Fibroblast of skin of left biceps (primary cell): ENCODE results near the gene PDZD2.
"Not testable (repeated sequence)": the region's sequence is repeated elsewhere in the genome, so short reads cannot be mapped to it uniquely, and the experiment has no call there.

Experiments
- DNase-seq, 2 experiments: peaks; one replicate each; pipeline ENCODE4 v3.0.0-alpha.2; 2013; ENCODE audit warnings: low read depth in 2 of 2

The PDZD2 gene

DNA sequence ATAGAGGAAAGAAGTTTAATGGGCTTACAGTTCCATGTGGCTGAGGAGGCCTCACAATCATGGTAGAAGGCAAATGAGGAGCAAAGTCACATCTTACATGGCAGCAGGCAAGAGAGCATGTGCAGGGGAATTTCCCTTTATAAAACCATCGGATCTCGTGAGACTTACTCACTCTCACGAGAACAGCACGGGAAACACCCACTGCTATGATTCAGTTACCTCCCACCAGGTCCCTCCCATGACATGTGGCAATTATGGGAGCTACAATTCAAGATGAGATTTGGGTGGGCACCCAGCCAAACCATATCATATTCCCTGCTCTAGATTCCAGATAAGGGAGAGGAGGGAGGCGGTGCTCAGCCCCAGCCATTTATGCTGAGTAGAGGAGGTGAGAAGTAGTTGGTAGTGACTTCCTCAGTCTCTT, 336.3 kb downstream of the PDZD2 start:
- not testable (repeated sequence) for DNase-seq

DNA sequence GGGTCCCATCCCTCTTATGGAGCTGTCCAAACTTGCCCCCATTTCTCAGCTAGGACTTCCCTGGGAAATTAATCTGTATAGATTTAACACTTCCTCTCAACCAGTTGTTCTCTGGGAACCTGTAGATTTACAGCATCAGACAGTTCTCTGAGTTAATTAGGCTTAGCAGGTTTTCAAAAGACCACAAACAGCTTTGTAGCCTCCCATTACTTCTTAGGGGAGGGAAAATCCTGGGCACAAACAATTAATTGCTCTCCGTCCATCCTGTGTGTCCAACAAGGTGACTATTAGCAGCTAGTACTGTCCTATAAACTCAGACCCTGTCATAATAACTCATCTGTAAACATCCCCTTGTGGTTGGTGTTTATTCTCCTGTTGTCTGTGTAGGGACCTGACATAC, 337.2 kb downstream of the PDZD2 start:
- DNase-seq: no peak

DNA sequence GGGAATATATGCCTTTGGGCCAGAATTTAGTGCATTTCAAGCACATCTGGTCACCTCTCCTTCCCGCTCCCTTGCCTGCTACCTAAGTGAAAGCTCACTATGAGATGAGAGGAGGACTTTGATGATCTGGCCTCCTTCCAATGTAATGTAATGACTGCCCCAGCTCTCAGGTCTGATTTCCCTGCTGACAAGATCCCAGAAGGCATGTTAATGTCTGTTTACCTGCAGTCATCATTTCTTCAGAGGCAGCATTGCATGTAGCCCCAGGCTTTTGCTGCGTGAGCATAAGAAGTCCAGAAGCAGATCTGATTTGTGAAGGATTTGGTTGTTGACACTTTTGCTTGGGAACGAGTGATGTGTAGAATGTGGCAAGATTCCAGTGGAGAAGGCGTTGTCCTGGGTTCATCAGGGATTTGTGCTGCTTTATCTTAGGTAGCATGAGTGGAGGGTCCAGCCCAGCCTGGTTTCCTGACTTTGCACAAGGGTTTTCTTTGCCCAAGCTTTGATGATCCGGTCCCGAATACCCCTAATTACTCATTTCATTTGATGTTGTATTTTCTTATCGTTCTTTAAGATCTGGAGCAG, 342.5 kb downstream of the PDZD2 start:
- no peak for DNase-seq

DNA sequence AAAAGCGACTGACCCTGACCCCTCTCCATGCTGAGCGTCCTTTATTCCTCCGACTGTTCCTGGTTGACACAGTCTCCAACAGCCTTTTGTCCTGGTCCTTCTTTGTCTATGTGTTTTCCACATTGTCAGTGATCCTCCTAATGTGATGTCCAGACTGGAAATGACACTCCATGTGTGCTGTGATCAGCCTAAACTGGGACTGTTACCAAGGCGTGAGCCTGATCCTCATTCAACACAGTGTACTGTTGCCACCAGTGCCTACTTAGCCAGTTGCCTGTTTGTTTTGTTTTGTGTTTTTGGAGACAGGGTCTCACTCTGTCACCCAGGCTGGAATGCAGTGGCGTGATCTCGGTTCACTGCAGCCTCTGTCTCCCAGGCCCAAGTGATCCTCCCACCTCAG, 343.1 kb downstream of the PDZD2 start:
- no peak for DNase-seq

DNA sequence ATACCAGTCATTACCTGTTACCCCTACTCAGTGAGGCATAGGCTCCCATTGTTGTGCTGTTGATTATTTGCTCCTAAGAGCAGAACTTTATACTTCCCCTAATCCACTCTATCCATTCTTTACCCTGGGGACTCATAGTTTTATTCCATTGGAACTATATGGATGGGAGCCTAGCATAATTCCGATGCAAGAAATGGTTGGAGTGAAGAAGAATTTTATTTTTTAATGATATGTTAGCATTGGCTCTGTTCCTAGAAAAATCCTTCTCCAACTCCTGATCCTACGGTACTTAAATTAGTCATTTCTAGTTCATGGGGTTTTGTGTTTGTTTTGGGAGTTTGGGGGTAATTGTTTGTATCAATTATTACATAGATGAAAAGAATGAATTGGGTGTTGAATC, 343.7 kb downstream of the PDZD2 start:
- DNase-seq: no peak

DNA sequence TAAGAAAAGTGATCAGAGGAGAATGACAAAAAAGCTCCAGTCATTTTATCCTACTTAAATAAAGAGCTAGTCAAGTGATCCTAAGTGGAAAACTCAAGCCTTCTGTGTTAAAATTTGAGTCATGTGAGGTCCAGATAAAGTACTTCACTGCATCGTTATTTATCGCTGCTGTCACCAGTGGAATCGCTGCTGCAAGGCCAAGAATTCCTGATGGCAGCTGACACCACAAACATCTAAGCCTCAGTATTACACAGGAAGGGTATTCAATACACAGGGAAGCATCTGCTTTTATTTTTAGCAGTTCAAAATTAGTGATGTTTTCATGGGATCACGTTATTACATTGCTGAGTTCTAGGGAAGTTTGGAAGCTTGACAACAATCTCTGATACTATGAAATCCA, 344.9 kb downstream of the PDZD2 start:
- peak; percentile 79 to 84 for DNase-seq

DNA sequence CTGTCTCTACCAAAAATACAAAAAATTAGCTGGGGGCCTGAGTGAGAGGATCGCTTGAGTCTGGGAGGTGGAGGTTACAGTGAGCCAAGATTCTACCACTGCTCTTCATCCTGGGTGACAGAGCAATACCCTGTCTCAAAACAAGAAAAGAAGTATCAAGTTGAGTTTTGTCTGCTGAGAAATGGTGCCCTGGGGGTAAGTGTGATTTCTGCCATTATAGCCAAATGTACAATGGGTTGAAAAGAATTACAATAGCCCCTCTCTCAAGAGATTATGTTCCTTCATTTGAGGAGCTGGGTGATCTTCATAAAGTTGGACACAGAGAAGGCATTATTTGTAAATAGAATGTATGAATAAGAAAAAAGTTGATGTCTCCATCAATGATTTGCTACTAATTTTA, 345.8 kb downstream of the PDZD2 start:
- DNase-seq: no peak

DNA sequence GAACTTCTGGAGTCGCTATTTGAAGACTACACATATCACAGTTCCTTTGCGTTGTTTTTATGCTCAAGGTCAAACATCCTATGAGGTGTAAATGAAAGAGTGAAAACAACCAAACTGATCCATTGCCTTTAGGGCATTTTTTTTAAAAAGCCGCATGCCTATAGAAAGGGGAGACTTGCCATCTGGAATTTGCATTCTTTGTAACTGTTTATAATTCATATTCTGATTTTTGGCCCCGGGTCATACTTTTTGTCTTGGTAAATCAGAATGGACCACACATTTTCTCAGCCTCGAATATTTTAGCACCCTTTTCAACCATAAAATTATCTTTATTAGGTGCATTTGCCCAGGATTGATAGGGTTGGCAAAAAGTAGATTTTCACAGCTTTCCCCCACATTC, 347.2 kb downstream of the PDZD2 start:
- DNase-seq: no peak

DNA sequence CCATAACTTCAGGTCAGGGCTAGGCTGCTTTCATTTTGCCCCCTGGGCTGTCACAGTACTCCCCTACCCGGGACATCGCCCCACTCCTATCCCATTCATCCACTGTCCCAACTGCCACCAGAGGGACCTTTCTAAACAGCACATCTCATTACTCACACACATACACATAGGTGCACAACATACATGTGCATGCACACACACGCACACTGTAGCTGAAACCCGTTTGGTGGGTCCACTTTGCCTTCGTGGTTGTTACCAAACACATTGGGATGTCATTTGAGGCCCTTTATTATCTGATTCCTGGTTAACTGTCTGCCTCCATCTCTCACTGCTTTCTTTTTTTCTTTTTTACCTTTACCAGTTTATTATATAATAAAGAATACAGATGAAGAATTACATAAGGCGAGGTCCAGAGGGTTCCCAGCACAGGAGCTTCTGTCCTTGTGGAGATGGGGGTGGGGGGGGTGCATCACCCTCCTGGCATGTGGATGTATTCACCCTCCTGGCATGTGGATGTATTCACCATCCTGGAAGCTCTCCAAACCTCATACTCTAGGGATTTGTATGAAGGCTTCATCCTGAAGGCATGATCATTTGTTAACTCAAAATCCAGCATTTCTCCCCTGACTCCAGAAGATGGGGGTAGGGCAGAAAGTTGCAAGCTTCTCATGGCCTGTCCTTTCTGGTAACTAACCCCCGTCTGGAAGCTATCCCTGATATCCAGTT, 349.2 kb downstream of the PDZD2 start:
- DNase-seq: peak; percentile 93 to 95

DNA sequence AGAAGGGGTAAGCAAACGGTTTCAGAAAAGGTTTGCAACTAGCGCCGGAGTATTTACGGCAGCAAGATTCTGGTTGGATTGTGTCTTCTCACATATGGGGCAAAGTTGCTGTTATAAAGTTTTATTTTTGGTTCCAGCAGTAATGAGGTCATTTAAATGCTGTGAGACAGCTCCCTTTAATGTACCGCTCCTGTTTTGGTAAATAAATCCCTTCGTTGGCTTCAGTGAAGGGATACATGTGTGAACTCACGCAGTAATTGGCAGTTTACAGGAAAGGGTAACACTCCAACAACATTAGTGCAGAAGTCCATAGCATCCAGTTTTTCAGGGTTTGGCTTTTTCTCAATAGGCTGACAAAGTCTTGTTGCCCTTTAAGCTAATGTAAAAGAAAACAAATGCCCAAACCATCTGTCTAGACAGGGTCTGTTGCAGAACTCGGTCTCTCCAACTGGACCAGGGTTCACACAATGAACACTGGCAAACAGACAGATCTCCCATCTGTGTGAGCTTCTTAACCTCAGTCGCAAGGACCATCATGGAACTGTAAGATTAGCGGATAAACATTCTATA, 351.2 kb downstream of the PDZD2 start:
- no peak for DNase-seq

DNA sequence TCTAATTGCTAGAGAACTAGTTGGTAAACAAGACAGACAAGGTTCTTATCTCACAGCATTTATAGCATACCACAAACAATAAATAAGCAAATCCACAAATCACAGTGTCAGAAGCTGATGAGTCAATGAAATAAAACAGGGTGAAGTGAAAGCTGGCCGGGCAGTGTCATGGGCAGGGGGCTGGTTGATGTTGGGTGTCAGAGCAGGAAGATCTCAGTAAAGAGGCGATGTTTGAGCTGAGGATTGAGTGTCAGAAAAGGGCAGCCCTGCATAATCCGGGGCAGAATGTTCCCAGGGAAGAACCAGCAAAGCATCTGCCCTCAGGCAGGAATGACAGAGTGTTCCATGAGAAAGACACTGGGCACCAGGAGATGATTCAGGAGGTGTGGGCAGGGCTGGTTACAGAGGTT, 351.8 kb downstream of the PDZD2 start:
- no peak for DNase-seq

DNA sequence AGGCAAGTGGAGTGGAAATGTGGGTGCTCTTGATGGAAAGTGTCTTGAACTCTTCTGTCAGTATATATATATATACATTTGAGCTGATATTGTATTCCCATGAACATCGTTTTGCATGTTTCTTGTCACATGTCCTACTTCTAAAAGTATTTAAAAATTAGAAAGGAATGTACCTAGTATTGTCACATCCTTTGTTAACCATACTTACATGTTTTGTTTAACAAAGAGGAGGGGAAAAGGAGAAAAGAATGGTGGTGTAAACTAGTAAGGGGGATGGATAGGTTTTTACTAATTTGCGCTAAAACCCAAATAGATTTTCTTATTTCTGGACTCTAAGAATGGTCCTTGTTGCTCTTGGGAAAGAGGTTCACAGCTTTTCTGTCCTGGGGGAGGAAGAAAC, 353.4 kb downstream of the PDZD2 start:
- DNase-seq: no peak

DNA sequence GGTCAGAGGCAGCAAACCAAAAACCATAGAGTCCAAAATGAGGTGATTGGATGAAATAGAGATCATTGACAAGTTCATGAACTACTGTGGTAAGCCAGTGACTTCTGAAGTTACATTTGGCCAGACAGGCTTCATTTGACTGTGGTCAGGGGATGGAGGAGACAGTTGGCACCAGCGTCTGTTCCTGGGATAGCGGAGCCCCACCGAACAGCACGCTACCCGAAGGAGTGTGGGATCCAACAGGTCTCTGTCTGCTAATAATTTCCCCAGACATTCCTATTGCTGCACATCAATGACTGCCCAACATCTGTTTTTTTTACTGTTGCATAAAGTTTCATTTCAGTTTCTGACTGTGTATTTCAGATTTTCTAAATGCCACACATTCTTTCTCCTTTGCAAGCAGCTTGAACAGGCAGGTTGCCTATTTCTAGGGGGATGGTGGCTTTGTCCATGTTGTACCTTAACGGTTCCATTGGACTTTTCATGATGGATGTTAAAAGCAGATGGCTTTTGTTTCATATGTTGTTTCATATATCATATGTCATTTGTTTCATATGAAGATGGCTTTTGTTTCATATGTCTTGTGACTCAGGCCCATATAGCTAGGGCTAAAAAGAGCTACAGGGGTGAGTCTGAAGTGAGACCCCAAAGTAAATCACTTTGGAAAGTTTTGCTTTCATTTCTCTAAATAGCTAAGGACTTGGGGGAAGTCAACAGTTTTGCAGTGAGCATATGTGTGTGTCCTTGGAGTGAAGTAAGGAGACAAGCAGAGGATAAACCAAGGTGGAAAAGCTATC, 354.4 kb downstream of the PDZD2 start:
- DNase-seq: peak; percentile 66 to 76

DNA sequence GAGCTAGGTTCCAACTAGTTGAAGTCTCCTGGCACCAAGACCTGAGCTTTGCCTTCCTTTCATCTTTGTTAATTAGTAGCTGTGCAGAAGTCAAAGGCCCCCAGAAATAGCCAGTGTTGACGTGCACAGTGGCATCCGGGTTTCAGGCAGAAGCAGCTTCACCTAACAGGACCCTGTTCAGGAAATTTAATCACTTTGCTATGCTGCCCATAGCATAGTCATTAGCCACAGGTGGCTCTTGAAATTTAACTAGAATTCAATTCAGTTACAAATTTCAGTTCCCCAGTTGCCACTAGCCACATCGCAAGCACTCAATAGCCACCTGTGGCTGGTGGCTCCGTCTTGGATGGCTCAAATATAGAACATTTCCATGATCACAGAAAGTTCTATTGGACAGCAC, 356.1 kb downstream of the PDZD2 start:
- no peak for DNase-seq

DNA sequence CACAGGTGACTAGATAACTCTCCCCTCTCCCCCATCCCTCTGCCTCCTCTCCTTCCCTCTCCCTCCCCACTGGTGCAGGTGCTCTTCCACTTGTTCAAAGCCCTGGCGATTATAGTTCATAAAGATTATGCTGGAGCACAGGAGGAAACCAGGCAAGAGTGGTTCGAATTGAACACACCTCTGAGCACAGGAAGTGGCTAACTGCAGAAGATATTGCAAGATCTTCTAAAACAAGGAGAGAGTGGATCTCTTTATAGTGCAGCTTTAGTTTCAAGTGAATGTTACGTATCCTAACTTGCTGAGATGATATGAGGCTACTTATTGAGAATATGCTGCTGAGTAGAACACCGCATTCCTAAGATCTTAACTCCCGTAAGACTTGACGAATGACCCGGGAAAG, 356.8 kb downstream of the PDZD2 start:
- DNase-seq: no peak

DNA sequence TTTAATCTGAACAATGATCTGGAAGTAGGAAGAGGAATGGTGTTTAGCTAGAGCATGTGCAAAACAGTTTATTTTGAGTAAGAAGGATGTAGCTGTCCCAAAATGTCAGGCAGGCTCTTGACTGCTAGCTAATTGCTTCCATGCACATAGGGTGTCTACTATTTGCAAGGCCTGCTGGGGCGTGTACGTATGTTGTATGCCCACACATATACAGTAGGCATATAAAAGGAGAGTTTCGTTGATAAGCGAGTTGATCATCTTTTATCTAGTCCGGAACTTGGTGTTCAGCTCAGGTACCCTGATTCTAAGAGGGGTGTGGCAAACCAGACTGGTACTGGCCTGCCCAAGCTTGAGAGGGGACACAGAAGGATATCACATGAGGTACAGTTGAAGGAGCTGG, 358.0 kb downstream of the PDZD2 start:
- no peak for DNase-seq

DNA sequence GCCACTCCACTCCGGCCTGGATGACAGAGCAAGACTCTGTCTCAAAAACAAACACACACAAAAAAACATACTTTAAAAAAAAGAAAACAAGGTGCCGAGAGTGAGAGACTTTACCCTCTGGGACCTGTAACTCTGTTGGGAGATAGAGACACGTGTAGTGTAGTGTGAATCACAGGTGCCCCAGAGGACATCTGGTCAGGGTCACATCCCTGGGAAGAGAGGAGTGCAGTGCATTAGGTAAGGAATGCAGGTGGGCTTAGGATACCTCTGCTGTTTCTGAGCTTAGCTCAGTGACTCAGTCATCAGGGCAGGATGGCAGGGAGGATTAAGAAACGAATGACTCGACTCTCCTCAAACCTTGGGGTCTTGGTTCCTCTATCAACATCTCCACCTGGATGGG, 360.5 kb downstream of the PDZD2 start:
- DNase-seq: no peak

DNA sequence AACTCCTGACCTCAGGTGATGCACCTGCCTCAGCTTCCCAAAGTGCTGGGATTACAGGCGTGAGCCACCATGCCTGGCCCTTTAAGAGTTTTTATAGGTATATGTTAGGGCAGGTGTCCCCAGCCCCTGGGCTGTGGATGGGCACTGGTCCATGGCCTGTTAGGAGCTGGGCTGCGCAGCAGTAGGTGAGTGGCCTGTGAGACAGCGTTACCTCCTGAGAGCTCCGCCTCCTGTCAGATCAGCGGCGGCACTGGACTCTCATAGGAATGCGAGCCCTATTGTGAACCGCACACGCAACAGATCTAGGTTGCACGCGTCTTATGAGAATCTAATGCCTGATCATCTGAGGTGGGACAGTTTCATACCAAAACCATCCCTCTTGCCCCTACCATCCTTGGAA, 361.8 kb downstream of the PDZD2 start:
- DNase-seq: no peak

DNA sequence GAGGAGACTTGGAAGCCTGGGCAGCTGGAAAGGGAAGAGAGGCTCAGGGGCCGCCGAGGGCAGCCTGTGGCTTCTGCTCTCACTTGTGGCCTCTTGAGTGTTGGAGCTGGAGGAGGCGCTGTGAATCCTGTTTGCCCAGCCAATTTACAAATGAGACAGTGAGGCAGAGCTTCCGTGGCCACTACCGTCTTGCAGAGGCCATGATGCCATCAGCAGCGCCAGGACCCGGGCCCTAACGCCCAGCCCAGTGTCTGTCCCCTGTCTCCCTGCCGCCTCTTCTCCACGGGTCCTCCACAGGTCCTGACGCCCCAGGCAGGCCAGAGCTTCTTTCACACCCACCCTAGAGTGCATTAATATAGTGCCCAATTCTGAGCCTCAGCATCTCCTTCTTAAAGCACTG, 362.4 kb downstream of the PDZD2 start:
- no peak for DNase-seq

DNA sequence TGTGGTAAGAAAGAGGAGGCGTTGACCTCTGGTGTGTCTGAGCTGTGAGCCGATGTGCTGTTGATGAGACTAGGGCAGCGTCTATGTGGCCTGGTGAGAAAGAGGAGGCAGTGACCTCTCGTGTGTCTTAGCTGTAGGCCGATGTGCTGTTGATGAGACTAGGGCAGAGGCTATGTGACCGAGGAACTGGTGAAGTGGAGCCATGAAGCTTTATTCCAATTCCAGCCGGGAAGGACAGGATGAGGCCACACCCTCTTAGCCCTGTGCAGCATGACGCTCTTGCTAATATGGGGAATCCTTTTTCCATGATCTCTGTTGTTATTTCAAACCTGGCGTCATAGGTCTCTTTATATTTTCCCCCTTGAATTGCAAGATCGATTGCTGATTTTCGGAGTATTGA, 362.8 kb downstream of the PDZD2 start:
- DNase-seq: no peak

DNA sequence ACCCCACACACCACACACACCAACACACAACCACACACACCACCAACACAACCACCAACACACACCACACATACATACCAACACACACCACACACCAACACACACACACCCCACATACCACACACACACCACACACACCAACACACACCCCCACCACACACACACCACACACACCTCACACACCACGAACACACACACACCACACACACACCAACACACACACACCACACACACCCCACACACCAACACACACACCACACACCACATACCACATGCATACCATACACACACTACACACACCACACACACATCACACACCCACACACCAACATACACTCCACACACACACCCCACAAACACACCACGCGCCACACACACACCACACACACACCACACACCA, 363.8 kb downstream of the PDZD2 start:
- DNase-seq: no peak

DNA sequence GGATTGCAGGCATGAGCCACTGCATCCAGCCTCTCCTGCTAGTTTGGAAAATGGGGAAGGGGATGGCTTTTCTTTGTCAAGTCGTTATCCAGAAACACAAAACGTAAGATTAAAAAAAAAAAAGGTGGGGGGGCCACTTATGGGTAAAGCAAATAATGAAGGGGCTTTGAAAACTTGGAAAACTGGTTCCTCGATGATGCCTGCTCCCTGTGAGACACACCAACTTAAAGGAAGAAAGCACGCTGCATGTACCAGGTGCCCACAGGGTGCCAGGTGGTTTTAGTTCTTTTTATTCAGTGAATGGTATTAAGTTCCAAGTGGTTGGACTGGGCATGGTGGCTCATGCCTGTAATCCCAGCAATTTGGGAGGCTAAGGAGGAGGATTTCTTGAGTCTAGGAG, 365.1 kb downstream of the PDZD2 start:
- DNase-seq: no peak

DNA sequence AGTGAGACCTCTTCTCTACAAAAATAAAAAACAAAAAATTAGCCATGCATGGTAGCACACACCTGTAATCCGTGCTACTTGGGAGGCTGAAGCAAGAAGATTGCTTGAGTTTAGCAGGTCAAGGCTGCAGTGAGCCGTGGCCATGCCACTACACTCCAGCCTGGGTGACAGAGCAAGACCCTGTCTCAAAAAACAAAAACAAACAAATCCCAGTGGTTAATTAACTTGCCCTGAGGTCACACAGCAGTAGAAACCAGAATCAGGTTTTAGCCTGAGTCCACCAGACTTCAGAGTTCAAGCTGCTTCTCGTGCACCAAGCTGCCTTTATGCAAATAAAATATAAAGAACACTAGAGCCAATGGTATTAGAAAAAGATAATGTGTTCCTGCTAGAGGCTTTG, 365.5 kb downstream of the PDZD2 start:
- DNase-seq: no peak
